ENCODE results near the gene C2orf76.
"Not testable (repeated sequence)": the region's sequence is repeated elsewhere in the genome, so short reads cannot be mapped to it uniquely, and the experiment has no call there.

C2orf76 gene

DNA sequence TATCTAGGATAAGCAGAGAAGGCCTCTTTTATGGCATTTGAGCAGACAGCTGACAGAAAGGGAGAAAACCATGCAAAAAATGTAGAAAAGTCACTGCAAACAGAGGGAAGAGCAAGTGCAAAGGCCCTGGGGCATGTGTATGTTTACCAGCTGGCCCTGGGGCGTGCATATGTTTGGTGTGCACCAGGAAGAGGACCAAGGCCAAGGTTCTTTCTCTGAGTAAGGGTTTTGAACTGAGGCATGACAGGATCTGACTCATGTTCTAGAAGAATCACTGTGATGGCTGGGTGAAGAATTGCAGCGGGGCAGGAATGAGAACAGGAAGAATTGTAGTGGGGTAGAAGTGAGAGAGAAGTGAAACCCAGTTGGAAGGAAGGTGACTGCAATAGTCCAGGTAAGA is 73.4 kb downstream of the C2orf76 start:
- DNase-seq = no peak

DNA sequence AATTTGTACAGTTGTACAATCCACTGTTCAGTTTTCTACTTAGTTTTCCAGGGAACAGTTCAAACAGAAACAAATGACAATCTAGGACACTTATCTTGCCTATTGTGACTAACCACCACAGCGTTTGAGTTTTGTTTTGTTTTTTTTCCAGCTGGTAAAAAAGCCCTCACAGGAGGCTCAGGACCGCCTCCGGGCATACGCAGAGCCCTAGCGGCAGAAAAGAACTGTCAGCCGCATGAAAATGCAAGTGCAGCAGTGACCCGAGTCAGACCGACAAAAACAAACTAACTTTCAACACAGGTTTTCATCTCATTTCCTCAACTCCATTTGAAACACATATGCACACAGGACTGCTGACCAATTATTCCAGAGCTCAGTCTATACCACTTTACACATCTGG is 74.4 kb downstream of the C2orf76 start:
- no peak for DNase-seq

DNA sequence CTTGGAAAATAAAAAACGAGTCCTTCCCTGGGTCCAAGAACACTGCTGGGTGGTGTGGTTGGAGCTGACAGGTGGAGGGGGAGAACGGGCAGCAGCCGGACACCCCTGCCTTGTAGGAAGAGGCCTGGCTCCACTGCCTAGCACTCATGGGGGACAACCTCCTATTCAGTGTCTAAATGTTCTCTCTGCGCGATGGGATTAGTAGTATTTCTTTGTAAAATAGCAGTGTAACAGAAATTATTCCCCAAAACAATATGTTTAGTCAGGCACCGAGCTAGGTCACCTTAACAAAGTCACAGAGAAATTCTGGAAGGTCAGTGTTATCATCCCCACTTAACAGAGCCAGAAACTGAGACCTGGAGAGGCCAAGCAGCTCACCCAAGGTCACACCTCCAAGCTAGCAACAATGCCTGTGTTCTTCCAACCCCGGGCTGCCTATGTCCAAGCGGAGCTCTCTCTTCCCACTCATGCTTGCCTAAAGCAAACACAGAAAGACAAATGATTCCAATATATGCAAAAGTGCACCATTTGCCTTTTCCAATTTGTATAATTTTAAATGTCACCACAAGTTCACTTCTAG is 75.0 kb downstream of the C2orf76 start:
- no peak for DNase-seq

DNA sequence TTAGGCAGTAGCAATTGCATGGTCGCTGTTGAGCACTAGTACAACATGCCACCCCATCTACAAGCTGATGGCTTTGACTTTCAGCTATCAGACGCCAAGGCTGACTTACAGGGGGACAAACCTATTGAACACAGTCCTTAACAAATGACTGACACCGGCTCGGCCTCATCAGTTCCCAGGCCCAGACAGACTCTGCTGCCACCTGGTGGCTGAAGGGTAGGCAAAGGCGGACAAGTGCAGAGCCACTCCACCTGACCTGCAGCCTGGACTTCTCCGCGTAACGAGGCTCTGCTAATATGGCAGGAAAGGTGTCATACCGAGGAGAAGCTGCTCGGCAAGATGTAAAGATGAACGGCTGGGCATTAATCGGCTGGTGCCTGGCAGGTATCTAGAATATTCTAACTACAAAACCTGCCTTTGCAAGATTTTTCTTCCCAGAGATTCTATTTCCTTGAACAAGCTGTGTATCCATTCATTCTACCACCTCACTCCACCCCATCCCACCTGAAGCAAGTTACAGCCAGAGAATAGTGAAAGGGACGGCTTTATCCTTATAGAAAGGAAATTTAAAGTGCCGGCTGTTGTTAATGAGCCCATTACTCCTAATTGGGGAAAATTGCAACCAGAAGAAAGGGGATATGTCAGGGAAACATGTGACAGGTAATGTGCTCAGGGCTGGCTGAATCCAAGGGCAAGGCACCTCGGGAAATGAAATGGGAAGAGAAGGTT is 75.6 kb downstream of the C2orf76 start:
- peak; percentile 46 for DNase-seq

DNA sequence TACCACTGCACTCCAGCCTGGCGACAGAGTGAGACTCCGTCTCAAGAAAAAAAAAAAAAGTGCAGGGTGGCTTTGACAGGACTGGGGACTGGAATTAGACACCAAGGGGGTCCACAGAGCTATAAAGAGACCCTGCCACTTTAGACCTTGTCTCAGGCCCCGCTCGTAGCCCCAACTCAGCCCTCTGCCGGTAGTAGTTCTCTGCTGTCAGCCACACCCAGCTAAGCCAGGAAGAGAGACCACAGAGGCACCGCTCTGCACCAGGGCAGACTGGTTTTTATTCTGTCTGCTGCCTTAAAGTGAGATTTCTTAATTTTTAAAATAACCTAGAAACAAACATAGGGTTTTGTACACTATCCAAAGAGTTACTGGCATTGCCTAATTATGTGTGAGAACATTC is 77.0 kb downstream of the C2orf76 start:
- no peak for DNase-seq

DNA sequence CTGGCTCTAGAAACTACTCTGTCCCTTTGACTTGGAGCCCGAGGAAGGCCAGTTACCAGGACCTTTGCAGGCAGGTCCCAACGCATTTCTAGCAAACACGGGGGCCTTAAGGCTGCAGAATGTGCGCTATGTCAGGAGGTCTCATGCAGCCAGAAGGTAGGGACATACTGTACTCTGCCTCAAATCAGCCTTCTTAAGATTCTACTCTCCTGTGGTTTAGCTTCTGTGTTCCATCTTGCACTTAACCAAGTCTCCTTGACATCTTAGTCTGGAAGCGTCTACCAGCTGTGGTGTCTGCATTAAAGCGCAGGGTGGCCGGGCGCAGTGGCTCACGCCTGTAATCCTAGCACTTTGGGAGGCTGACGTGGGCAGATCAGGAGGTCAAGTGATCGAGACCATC is 77.5 kb downstream of the C2orf76 start:
- DNase-seq = no peak

DNA sequence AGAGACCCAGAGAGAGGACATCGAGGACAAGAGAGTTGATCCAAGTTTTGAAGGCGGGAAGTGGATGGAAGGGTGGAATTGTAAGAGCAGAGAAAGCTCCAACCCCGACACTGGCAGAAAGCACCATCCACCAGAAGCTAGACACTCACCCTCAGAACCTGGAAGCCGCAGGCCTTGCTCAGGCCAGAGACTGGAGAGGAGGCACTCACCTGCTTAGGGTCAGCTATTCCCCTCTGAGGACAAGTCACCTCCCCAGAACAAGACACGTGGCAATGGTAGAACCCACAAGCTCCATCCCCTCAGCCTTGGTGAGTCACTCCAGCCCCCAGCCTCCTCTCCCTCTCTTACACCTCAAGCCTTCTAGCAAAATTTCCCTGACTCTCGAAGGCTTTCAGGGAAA is 78.1 kb downstream of the C2orf76 start:
- no peak for DNase-seq

DNA sequence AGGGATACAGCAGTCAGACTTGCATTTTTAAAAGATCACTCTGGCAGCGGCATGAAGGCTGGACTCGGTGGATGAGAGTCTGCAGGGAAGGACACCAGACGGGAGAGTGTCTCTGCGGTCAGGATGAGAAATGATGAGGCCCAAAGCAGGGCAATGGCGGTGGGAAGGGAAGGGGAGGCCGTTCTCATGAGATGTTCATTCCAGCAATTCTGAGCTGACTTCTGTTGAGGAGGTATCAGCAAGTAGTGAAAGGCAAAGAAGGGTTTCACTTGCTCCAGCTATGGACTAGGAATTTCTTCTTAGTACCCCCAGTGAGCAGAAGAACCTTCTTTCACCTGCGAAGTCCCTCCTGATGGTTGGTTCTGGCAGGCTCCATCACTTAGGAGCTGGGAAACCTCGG is 80.0 kb downstream of the C2orf76 start:
- no peak for DNase-seq

DNA sequence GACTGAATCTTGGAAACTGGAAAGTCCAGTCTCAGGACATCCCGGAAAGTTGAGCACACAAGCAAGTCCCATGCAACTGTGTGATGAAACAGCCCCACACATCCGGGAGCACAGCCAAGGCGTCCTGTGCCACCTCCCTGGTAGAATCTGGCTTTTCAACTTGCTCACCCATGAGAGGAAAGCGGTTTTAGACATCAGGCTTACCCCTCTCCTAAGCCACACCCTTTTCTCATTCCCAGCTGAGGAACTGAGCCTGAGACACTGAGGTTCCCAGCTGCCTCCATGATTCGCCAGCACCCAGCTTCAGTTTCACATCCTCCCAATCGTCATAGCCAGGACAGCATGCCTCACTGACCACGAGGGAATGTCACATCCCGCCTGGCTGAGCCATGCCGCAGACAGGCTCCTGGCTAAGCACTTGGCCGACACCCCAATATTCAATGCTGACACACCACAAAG is 82.7 kb downstream of the C2orf76 start:
- no peak for DNase-seq

DNA sequence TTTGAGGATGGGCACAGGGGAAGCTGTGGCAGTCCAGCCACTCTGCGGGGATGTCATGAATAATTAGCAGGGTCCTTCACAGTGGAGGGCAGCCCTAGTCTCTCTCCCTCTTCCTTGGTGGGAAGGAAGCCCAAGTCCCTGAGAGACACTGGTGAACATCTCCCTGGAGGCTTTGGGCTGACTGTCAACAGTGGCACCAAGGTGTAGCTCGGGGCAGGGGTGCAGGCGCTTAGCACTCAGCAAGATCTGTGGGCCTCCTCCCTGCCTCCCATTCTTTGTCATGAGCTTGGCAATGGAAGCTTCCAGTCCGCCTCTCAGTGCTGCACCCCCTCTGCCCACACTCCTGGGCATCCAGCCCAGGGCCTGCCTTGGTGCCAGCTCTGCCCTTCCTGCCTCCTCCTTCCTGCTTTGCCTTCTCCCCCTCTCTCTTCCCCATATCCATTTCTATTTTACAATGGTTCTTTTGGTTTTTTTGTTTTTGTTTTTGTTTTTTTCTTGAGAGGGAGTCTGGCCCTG is 83.6 kb downstream of the C2orf76 start:
- no peak for DNase-seq

DNA sequence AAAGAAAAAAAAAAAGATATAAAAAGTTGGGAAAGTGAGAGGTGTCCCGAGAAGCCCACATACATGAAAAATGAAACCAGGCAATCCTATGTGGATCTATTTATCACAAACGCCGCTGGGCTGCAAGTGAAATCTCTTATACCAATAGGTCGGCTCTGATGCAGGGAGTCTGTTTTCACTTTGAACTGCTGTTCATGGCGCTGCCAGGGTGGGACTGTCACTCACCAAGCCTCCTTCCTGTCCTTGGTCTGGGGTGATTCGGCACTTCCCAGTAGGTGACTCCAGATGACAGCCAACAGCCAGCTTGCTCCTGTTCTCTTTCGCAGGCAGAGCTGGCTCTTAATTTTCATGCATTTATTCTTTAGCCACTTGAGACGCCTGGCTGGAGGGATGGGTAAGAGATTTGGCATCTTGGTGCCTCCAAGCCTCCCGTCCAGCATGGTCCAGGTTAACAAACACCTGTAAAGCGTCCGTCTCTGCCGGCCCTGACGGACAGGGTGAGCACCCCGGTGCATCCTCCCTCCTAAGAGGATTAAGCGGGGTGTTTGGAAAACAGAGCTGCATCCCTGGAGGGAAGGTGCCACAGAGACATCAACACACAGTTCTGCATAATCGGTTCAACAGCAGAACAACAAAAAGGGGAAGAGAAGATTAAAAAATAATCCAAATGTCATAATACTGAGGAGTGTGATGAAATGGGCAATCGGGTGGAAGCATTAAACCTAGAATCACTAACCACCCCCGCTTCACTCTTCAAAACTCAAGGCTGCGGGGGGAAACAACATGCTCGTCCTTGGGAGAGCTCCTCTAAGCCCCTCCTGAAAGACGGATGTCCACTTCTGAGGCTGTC is 84.3 kb downstream of the C2orf76 start:
- DNase-seq = no peak

DNA sequence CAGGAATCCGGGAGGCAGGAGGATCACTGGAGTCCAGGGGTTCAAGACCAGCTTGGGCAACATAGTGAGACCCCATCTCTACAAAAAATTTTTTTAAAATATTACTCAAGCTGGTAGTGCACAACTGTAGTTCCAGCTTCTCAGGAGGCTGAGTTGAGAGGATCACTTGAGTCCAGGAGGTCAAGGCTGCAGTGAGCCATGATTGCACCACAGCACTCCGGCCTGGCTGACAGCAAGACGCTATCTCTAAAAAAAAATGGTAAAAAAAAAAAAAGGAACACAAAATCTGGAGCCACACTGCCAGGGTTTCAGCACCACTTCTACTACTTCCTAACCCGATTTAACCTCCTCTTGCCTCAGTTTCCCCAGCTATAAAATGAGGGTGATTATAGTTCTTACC is 86.0 kb downstream of the C2orf76 start:
- no peak for DNase-seq

DNA sequence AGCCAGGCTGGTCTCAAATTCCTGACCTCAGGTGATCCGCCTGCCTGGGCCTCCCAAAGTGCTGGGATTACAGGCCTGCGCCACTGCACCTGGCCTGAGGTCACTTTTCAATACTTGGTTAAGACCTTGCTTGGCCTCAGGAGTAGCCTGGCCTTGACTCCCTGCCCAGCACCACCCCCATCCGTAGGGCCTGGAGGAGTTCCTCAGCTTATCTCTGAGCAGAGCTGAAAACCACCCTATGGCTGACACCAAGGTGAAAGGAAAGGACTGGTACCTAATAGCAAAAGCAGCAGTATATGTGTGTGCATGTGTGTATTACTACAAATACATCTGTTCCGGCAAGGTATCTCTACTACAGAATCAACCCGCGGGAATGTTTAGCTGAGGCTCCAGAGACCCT is 87.0 kb downstream of the C2orf76 start:
- DNase-seq = no peak

DNA sequence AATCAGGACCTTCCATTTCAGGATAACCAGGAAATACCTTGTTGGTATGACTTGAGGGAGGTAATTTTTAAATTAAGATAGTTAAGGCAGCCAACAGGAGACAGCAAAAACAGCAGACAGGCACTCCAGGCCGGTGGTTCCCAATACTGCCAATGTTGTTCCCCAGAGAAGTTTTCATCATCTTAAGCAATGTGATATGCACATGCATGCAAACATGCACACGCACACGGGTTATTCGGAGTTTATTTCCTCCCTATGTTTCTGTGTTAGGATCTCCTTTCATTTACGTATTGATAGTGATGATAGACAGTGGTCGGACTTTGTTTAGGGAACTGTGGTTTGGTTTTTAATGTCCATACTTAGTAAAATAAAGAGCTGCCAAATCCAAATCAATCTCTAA is 87.7 kb downstream of the C2orf76 start:
- DNase-seq = no peak

DNA sequence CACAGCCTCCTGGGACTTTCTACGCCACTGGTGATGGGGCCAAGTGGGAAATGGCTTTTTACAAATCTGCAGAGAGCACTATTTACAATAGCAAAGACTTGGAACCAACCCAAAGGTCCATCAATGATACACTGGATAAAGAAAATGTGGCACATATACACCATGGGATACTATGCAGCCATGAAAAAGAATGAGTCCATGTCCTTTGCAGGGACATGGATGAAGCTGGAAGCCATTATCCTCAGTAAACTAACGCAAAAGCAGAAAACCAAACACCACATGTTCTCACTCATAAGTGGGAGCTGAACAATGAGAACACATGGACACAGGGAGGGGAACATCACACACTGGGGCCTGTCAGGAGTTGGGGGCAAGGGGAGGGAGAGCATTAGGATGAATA is 88.2 kb downstream of the C2orf76 start:
- DNase-seq = not testable (repeated sequence)

DNA sequence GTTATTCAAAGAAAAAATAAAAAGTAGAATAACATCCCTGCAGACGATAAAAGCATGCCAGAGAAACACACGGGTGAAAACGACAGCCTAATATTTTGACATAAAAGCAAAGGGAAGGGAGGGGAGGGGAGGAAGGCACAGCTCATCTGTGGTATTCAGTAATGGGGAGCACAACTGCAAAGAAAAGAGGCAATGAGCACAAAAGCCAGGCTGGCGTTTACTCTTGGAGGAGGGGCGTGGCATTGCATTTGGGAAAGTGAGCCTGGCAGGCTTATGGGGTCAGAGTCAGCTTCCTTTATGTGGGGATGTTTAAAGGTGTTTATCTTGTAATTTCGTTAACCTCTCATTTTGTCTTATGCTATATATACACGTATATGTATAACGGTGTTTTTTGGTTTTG is 89.8 kb downstream of the C2orf76 start:
- DNase-seq = no peak

DNA sequence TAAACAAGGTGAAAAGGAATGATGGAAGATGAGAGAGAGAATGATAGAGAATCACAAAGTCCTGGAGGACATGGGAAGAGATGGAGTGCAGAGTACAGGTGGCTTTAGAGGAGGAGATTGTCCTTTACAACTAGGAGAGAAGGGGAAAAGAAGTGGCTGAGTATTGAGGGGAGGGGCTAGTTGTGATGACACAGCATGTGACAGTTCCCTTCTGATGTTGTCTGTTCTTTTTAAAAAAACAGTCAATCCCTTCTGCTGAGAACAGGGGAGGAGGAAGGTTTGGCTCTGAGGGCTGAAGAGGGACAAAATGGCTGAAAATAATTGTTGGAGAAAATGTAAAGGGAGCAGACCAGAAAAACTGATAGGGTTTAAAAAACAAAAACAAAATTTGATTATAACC is 99.0 kb downstream of the C2orf76 start:
- DNase-seq = peak; percentile 55

DNA sequence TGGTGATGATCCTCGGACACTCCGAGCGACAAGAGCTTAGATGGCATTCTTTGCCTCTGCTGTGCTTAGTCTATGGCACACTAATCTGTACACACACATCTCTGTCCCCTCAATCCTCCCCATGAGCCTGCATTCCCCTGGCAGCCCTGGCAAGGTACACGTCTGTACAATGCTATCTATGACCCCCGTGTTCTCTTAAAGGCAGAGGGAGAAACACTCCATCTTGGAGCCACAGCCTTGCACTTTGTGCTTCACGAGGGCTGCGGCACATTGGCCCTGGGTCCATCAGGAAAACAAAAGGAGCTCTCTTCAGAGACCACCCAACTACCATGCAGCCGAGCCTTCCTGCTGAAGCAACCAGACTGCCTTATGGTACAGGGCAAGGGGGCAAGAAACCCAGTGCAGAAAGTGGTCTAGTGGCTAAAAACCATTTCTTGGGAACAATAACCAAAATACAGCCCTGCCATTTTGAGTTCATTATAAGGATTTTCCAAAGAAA is 100.5 kb downstream of the C2orf76 start:
- DNase-seq = no peak

DNA sequence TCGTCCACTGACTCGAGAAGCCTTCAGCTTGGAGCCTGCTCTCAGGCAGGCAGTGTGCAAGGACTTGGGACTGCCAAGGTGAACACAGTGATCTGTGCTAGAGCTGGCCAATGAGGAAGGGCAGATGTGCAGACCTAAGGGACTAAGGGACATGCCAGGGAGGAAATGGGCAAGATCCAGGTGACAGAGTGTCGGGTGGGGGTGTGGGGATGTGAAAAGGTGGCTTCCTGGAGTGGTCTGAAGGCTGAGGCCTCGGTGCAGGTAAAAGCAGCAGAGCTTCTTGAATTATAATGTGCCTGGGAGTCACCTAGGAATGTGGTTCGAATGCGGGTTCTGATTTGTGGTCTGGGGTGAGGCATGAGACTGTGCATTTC is 101.0 kb downstream of the C2orf76 start:
- DNase-seq = no peak

DNA sequence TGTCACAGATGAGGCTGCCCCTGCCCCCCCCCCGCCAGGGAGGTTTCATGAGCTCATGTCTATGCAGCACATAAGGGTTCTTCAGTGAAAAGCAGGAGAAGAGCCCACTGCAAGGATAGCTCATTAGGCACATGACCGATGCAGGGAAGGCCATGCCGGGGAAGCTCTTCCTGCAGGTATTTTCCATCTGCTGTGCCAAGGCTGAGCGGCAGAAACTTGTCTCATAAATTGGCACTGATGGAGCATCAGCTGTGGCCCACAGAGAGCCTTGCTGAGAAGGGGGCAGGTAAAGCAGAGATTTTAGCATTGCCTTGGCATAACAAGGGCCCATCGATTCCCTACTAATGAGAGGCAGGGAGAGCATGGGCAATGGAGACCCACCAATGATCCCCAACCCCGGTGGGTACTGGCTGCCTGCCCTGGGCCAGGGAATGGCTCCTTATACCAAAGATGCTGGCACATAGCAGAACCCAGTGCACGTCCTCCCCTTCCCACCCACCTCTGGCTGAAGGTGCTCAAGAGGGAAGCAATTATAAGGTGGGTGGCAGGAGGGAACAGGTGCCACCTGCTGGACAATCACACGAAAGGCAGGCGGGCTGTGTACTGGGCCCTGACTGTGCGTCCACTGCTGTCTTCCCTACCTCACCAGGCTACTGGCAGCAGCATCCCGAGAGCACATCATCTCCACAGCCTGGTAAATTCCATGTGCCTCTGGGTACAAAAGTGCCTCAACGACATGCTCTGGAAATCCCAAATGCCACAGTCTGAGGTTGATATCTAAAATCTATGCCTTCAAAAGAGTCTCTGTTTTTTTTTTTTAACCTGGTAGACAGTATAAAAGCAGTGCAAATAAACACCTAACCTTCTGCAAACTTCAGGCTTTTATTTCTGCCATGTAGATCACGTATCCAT is 101.6 kb downstream of the C2orf76 start:
- peak; percentile 51 for DNase-seq

DNA sequence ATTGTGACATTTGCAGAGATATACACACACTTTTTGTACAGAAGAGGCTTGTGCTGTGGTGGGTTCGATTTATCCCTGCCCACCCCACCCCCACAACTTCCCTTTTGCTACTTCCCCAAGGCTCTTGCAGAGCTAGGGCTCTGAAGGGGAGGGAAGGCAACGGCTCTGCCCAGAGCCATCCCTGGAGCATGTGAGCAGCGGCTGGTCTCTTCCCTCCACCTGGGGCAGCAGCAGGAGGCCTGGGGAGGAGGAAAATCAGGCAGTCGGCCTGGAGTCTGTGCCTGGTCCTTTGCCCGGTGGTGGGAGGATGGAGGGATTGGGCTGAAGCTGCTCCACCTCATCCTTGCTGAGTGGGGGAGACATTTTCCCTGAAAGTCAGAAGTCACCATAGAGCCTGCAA is 103.0 kb downstream of the C2orf76 start:
- peak; percentile 70 for DNase-seq

DNA sequence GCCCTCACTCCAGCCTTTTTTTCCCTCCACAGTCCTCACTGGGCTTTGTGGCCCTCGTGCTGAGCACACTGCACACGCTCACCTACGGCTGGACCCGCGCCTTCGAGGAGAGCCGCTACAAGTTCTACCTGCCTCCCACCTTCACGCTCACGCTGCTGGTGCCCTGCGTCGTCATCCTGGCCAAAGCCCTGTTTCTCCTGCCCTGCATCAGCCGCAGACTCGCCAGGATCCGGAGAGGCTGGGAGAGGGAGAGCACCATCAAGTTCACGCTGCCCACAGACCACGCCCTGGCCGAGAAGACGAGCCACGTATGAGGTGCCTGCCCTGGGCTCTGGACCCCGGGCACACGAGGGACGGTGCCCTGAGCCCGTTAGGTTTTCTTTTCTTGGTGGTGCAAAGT is 103.6 kb downstream of the C2orf76 start:
- DNase-seq = no peak

Measured in OCI-M1 (cell line).